H1 (cell line): ENCODE results near the gene LRRTM3. TPM values are rescaled to one million over a fixed set of nuclear protein-coding genes. Genes with fewer than 3 reads are reported as not detected.

ENCODE experiments used
- CTCF ChIA-PET: fragments of 300-600 bp; sonication (Branson Sonifier 250); formaldehyde crosslinking; loops from one replicate; lab custom pipeline; 2021; ENCODE audit not compliant: partially characterized antibody; lab: Charles Lee
- POLR2A ChIA-PET: fragments of 300-600 bp; sonication (Branson Sonifier 250); formaldehyde crosslinking; loops from one replicate; lab custom pipeline; 2021; ENCODE audit warnings: inconsistent platforms; ENCODE audit not compliant: partially characterized antibody; lab: Charles Lee
- DNase-seq, 2 experiments: peaks; one replicate each; pipeline versions ENCODE4 v3.0.0 to v3.0.0-alpha.2; 2010 to 2022; ENCODE audit warnings: low spot score in 2 of 2, low read depth in 1 of 2, mixed read lengths in 1 of 2
- FAIRE-seq: peaks from 2 replicates; lab custom pipeline; 2011; peaks lifted over from hg19 to GRCh38; lab: Jason Lieb, UNC
- H2AFZ ChIP-seq: 2 replicates; pipeline ENCODE4 v1.8.1; 2012; ENCODE audit warnings: low read length, inconsistent platforms
- H2AK5ac ChIP-seq: 2 replicates; pipeline ENCODE4 v1.6.1; 2013; ENCODE audit warnings: low read depth, low read length
- H2BK120ac ChIP-seq: replicated peaks from 2 replicates; pipeline ENCODE3; 2013; ENCODE audit warnings: low read depth, low read length, inconsistent platforms
- H2BK12ac ChIP-seq: 2 replicates; pipeline ENCODE4 v1.6.1; 2013; ENCODE audit warnings: low read depth, low read length
- H2BK15ac ChIP-seq: 2 replicates; pipeline ENCODE4 v1.6.1; 2013; ENCODE audit warnings: low read length
- H2BK20ac ChIP-seq: 2 replicates; pipeline ENCODE4 v1.6.1; 2013; ENCODE audit warnings: low read length
- H2BK5ac ChIP-seq: 2 replicates; pipeline ENCODE4 v1.6.1; 2013; ENCODE audit warnings: low read depth, low read length
- H3K14ac ChIP-seq: 2 replicates; pipeline ENCODE4 v1.6.1; 2013; ENCODE audit warnings: inconsistent platforms; ENCODE audit not compliant: insufficient read length
- H3K18ac ChIP-seq: 2 replicates; pipeline ENCODE4 v1.6.1; 2013; ENCODE audit warnings: low read length; ENCODE audit errors: extremely low read depth
- H3K23ac ChIP-seq: 2 replicates; pipeline ENCODE4 v1.6.1; 2013; ENCODE audit warnings: inconsistent platforms; ENCODE audit not compliant: insufficient read length
- H3K23me2 ChIP-seq: 2 replicates; pipeline ENCODE4 v1.6.1; 2013; ENCODE audit warnings: low read depth, low read length
- H3K27ac ChIP-seq: 2 replicates; pipeline ENCODE4 v1.6.1; 2011; ENCODE audit warnings: low read depth, low read length, inconsistent platforms
- H3K27me3 ChIP-seq, 4 experiments: replicated peaks in 1 of 4; 1 replicate in 1 of 4; 2 replicates in 3 of 4; pipeline versions ENCODE4 v1.6.1 to v1.8.1; 2011 to 2013; ENCODE audit warnings: low read length in 3 of 4, mild to moderate bottlenecking in 3 of 4, inconsistent platforms in 2 of 4, mixed read lengths in 2 of 4, moderate library complexity in 1 of 4; ENCODE audit not compliant: control insufficient read depth in 3 of 4, insufficient read depth in 3 of 4; ENCODE audit errors: extremely low read depth in 1 of 4
- H3K36me3 ChIP-seq, 4 experiments: 2 replicates each; pipeline versions ENCODE4 v1.6.1 to v1.8.1; 2011 to 2013; ENCODE audit warnings: mild to moderate bottlenecking in 4 of 4, low read length in 3 of 4, moderate library complexity in 2 of 4, control low read depth in 1 of 4, inconsistent platforms in 1 of 4; ENCODE audit not compliant: insufficient read depth in 4 of 4, control insufficient read depth in 2 of 4
- H3K4ac ChIP-seq: replicated peaks from 2 replicates; pipeline ENCODE3; 2013; ENCODE audit warnings: low read length, low read depth, mixed read lengths, inconsistent platforms; ENCODE audit not compliant: insufficient read length
- H3K4me1 ChIP-seq, 4 experiments: replicated peaks in 1 of 4; 1 replicate in 1 of 4; 2 replicates in 3 of 4; pipeline versions ENCODE4 v1.6.1 to v1.8.1; 2011 to 2013; ENCODE audit warnings: low read length in 3 of 4, inconsistent platforms in 2 of 4, mixed read lengths in 1 of 4; ENCODE audit not compliant: insufficient read depth in 4 of 4, control insufficient read depth in 3 of 4
- H3K4me2 ChIP-seq, 2 experiments: 2 replicates each; pipeline versions ENCODE4 v1.6.1 to v1.8.1; 2011 to 2013; ENCODE audit warnings: low read depth in 2 of 2, low read length in 2 of 2, control low read depth in 1 of 2, inconsistent platforms in 1 of 2, mild to moderate bottlenecking in 1 of 2; ENCODE audit not compliant: insufficient read depth in 1 of 2
- H3K4me3 ChIP-seq, 4 experiments: fragments of 200-600, 300-600 bp in 1 of 4; sonication (generic), shearing (Covaris generic), sonication (Bioruptor Twin) in 1 of 4; 2 replicates each; pipeline versions ENCODE4 v1.5.1 to v1.8.1; 2011 to 2016; ENCODE audit warnings: low read length in 4 of 4, low read depth in 3 of 4, control low read depth in 2 of 4, inconsistent platforms in 2 of 4, mild to moderate bottlenecking in 2 of 4, mixed read lengths in 1 of 4, moderate library complexity in 1 of 4; ENCODE audit not compliant: insufficient read depth in 2 of 4; ENCODE audit errors: extremely low read depth in 1 of 4
- H3K56ac ChIP-seq: replicated peaks from 2 replicates; pipeline ENCODE3; 2013; ENCODE audit warnings: low read depth, mild to moderate bottlenecking, mixed read lengths, low read length, inconsistent platforms; ENCODE audit not compliant: insufficient read length
- H3K79me1 ChIP-seq: 2 replicates; pipeline ENCODE4 v1.6.1; 2013; ENCODE audit warnings: low read depth, low read length, control low read depth
- H3K79me2 ChIP-seq, 2 experiments: 2 replicates each; pipeline versions ENCODE4 v1.6.1 to v1.8.1; 2012 to 2013; ENCODE audit warnings: low read length in 2 of 2, mild to moderate bottlenecking in 2 of 2, inconsistent platforms in 1 of 2; ENCODE audit not compliant: insufficient read depth in 2 of 2, control insufficient read depth in 1 of 2
- H3K9ac ChIP-seq, 4 experiments: replicated peaks in 1 of 4; 1 replicate in 1 of 4; 2 replicates in 3 of 4; pipeline versions ENCODE4 v1.6.1 to v1.8.1; 2011 to 2013; ENCODE audit warnings: low read depth in 3 of 4, low read length in 3 of 4, control low read depth in 2 of 4, mild to moderate bottlenecking in 2 of 4, moderate library complexity in 2 of 4, inconsistent platforms in 1 of 4; ENCODE audit errors: extremely low read depth in 1 of 4
- H3K9me3 ChIP-seq, 2 experiments: 2 replicates each; pipeline versions ENCODE4 v1.6.1 to v1.8.1; 2012 to 2013; ENCODE audit warnings: mild to moderate bottlenecking in 2 of 2, moderate library complexity in 2 of 2, control low read depth in 1 of 2, inconsistent platforms in 1 of 2, low read depth in 1 of 2, low read length in 1 of 2, mixed read lengths in 1 of 2; ENCODE audit not compliant: insufficient read depth in 2 of 2
- H4K20me1 ChIP-seq, 2 experiments: replicated peaks in 1 of 2; 2 replicates each; pipeline versions ENCODE3 to v1.8.1; 2011 to 2013; ENCODE audit warnings: inconsistent platforms in 2 of 2, low read length in 2 of 2, mild to moderate bottlenecking in 1 of 2; ENCODE audit not compliant: insufficient read depth in 2 of 2, control insufficient read depth in 1 of 2
- H4K5ac ChIP-seq: 2 replicates; pipeline ENCODE4 v1.6.1; 2013; ENCODE audit warnings: low read length, low read depth, mixed read lengths, inconsistent platforms; ENCODE audit not compliant: insufficient read length
- H4K8ac ChIP-seq: 2 replicates; pipeline ENCODE4 v1.8.0; 2013; ENCODE audit warnings: mild to moderate bottlenecking, moderate library complexity, low read length, inconsistent platforms; ENCODE audit not compliant: insufficient read depth; ENCODE audit errors: extremely low read depth
- H4K91ac ChIP-seq: replicated peaks from 2 replicates; pipeline ENCODE3; 2013; ENCODE audit warnings: low read length, mixed read lengths, inconsistent platforms; ENCODE audit not compliant: insufficient read length
- TEAD4 ChIP-seq: IDR thresholded peaks from 2 replicates; pipeline ENCODE4 v1.6.1; 2012; ENCODE audit warnings: low read depth, low read length, inconsistent platforms, mixed read lengths
- WGBS, 2 experiments: shearing (Covaris generic) in 1 of 2; methylation state at CpG; one replicate each; pipeline versions ENCODE4 v1.1.6 to v1.1.7; 2013 to 2015; ENCODE audit warnings: low lambda C conversion rate in 2 of 2, mixed read lengths in 2 of 2, inconsistent platforms in 1 of 2, low coverage in 1 of 2, missing lambda C conversion rate in 1 of 2; ENCODE audit not compliant: insufficient replicate concordance in 2 of 2, insufficient coverage in 1 of 2, insufficient read length in 1 of 2; ENCODE audit errors: extremely low coverage in 1 of 2, missing lambda C conversion rate in 1 of 2; 5-methylcytosine and 5-hydroxymethylcytosine counted together
- polyA plus RNA-seq, 7 experiments: library from polyadenylated mRNA; depleted of rRNA in 3 of 7; stranded (reverse) in 5 of 7; unstranded in 2 of 7; fragments of >200 nt in 5 of 7; fragments of 200-250 nt in 2 of 7; gene quantifications; 1 replicate in 5 of 7; 2 replicates in 1 of 7; 4 replicates in 1 of 7; pipeline versions ENCODE4 v1.2.1 to v1.2.3, GENCODE V29; 2011 to 2013; ENCODE audit warnings: missing spikeins in 2 of 7, mixed read lengths in 2 of 7
- total RNA-seq: library from RNA; stranded (reverse); fragmentation: NEBNext Ultra II Directional; extraction: Animal tissue kit (Norgen Biotek cat#: 25700); gene quantifications from 2 replicates; pipeline ENCODE4 v1.2.1, GENCODE V29; 2021

Gene LRRTM3
- total and polyA plus RNA-seq, 2 of the 8 experiments (the other 6 are each of a cell fraction or from before 2014, with no cell fraction given), result 0.33 to 0.48 TPM

- H4K5ac ChIP-seq, result no peak overlapping the region
- no peak overlapping the region for H2BK15ac ChIP-seq
- H3K23ac ChIP-seq, result no peak overlapping the region
- no peak overlapping the region for H2BK5ac ChIP-seq
- H2AFZ ChIP-seq, result no peak overlapping the region
- FAIRE-seq (no peak), DNase-seq (no peak)
- no peaks in the 10 kb centered on the region for H3K36me3 ChIP-seq
- no peak overlapping the region for H4K8ac ChIP-seq
- no peak overlapping the region for H3K9ac ChIP-seq
- H3K4me3 ChIP-seq, result no peak overlapping the region
- no peak overlapping the region for H3K4me2 ChIP-seq
- H3K18ac ChIP-seq, result no peak overlapping the region
- CTCF ChIA-PET, result interaction anchor here (1.1 kb wide), 1 partner anchor 8 kb away, joined by 3 read pairs; no protein-coding TSS in a partner anchor
- H2AK5ac ChIP-seq, result no peak overlapping the region
- no peak overlapping the region for H3K4ac ChIP-seq
- H3K14ac ChIP-seq, result no peak overlapping the region
- H3K9me3 ChIP-seq, result no peaks in the 10 kb centered on the region
- no peaks in the 10 kb centered on the region for H3K79me1 ChIP-seq
- H4K20me1 ChIP-seq, result no peaks in the 10 kb centered on the region
- H3K79me2 ChIP-seq, result no peaks in the 10 kb centered on the region
- H3K27ac ChIP-seq, result no peak overlapping the region
- WGBS, 2 experiments, result 91% methylated on average over 2 of the region's 2 CpGs; no CpG with 5 or more reads in 1 of the 2 experiments
- no peak overlapping the region for H4K91ac ChIP-seq
- H2BK12ac ChIP-seq, result no peak overlapping the region
- POLR2A ChIA-PET, result no interaction called here
- H2BK20ac ChIP-seq, result no peak overlapping the region
- no peak overlapping the region for H2BK120ac ChIP-seq
- H3K4me1 ChIP-seq, result no peaks in the 10 kb centered on the region
- no peak overlapping the region for H3K56ac ChIP-seq
- no peaks in the 10 kb centered on the region for H3K23me2 ChIP-seq
- H3K27me3 ChIP-seq, result no peaks in the 10 kb centered on the region
- no peak for TF ChIP-seq TEAD4
Measured at GRCh38 chr10:66958466-66958865, 32.6 kb downstream of the LRRTM3 start.
